Common myeloid progenitor, CD34-positive (primary cell): Measurements from ENCODE around the gene LEMD2.

Source experiments
- CTCF ChIA-PET: fragments of 350-600 bp; sonication (Branson Sonifier 250); formaldehyde crosslinking; loops from one replicate; lab custom pipeline; 2021; ENCODE audit warnings: antibody characterized with exemption; lab: Charles Lee
- POLR2A ChIA-PET: fragments of 350-600 bp; sonication (Branson Sonifier 250); formaldehyde crosslinking; loops from one replicate; lab custom pipeline; 2021; ENCODE audit warnings: antibody characterized with exemption; lab: Charles Lee
- DNase-seq, 3 donors: peaks; one replicate each; pipeline versions ENCODE4 v3.0.0 to v3.0.0-alpha.2; 2013
- H3K27ac ChIP-seq, 2 experiments: 1 replicate in 1 of 2; 2 replicates in 1 of 2; pipeline ENCODE4 v1.7.0; 2013; ENCODE audit warnings: inconsistent platforms in 2 of 2, low read length in 2 of 2, mild to moderate bottlenecking in 2 of 2, low read depth in 1 of 2, moderate library complexity in 1 of 2; ENCODE audit not compliant: severe bottlenecking in 2 of 2, insufficient read depth in 1 of 2, poor library complexity in 1 of 2
- H3K27me3 ChIP-seq, 5 experiments: replicated peaks in 2 of 5; 1 replicate in 3 of 5; 2 replicates in 2 of 5; pipeline versions ENCODE4 v1.6.1 to v1.7.0; 2013; ENCODE audit warnings: low read length in 4 of 5, mild to moderate bottlenecking in 2 of 5, moderate library complexity in 2 of 5, inconsistent platforms in 1 of 5; ENCODE audit not compliant: insufficient read depth in 5 of 5, control insufficient read depth in 4 of 5
- H3K36me3 ChIP-seq, 4 experiments: 1 replicate in 2 of 4; 2 replicates in 2 of 4; pipeline versions ENCODE4 v1.6.1 to v1.7.0; 2013; ENCODE audit warnings: low read length in 3 of 4, control low read depth in 1 of 4, mild to moderate bottlenecking in 1 of 4; ENCODE audit not compliant: control insufficient read depth in 4 of 4, insufficient read depth in 4 of 4
- H3K4me1 ChIP-seq, 4 experiments: 1 replicate in 3 of 4; 2 replicates in 1 of 4; pipeline versions ENCODE4 v1.6.1 to v1.7.1; 2013; ENCODE audit warnings: low read length in 3 of 4, mild to moderate bottlenecking in 3 of 4, control low read depth in 1 of 4, inconsistent platforms in 1 of 4, moderate library complexity in 1 of 4; ENCODE audit not compliant: control insufficient read depth in 4 of 4, insufficient read depth in 4 of 4; ENCODE audit errors: control extremely low read depth in 1 of 4
- H3K4me3 ChIP-seq, 7 experiments: 1 replicate in 4 of 7; 2 replicates in 3 of 7; pipeline versions ENCODE4 v1.5.1 to v1.7.0; 2013; ENCODE audit warnings: mild to moderate bottlenecking in 7 of 7, low read length in 6 of 7, moderate library complexity in 6 of 7, inconsistent platforms in 2 of 7, low read depth in 2 of 7, control low read depth in 1 of 7; ENCODE audit not compliant: insufficient read depth in 4 of 7, control insufficient read depth in 1 of 7; ENCODE audit errors: extremely low read depth in 1 of 7
- H3K9me3 ChIP-seq, 5 experiments: 1 replicate in 4 of 5; 2 replicates in 1 of 5; pipeline versions ENCODE4 v1.6.1 to v1.7.1; 2013; ENCODE audit warnings: low read length in 4 of 5, mild to moderate bottlenecking in 2 of 5, inconsistent platforms in 1 of 5, low read depth in 1 of 5, moderate library complexity in 1 of 5; ENCODE audit not compliant: control insufficient read depth in 4 of 5, insufficient read depth in 2 of 5; ENCODE audit errors: control extremely low read depth in 1 of 5
- WGBS: methylation state at CpG from one replicate; pipeline ENCODE4 v1.1.5; 2013; ENCODE audit not compliant: insufficient coverage; 5-methylcytosine and 5-hydroxymethylcytosine counted together

The LEMD2 gene

DNA sequence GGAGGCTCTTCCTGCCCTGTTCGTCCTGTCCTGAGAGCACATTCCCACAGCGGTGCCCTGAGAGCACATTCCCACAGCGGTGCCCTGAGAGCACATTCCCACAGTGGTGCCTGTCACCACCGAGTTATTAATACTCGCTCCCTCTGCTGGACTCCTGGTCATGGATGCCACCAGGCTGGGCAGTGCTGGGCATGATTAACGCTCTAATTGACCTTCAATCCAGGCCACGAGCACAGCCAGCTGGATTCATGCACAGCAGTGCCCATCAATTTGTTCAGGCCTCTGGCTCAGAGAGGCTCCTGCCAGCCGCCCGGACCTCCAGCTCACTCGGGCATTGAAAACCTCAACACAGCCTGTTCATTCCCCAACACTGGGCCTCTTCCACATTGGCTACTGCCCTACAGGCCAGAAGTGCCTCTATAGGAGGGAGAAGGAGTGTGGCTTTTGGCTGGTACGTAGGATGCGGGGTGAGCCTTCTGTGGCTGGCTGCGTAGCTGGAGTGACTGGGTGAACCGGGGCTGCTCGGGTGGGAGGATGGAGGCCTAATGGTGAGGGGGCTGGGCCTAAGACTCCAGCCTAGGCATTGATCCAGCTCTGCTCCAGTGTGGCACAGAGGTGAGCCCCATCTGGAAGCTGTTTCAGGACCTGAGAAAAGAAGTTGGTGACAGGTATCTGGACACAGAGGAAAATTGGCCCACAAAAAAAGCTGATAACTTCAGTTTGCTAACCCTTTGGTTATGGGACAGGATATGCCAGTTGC, 51.5 kb downstream of the LEMD2 start:
- Histone ChIP-seq H3K9me3 (no peaks in the 10 kb centered on the region), H3K27me3 (peaks cover 0 to 5% (median 0%) of the 10 kb centered on the region in 5 experiments), H3K4me1 (peaks cover 0 to 6% (median 0%) of the 10 kb centered on the region in 4 experiments), H3K27ac (no peak overlapping the region), H3K36me3 (no peaks in the 10 kb centered on the region), H3K4me3 (no peak overlapping the region)
- DNase-seq = no peak
- ChIA-PET POLR2A (no interaction called here), CTCF (interaction anchor here (0.9 to 1.2 kb wide), 4 partner anchors 24 to 287 kb away, joined by 3 to 4 read pairs (median 3); partner anchors contain the start of gene UQCC2)
- WGBS = 90% methylated on average over 15 of the region's 15 CpGs

DNA sequence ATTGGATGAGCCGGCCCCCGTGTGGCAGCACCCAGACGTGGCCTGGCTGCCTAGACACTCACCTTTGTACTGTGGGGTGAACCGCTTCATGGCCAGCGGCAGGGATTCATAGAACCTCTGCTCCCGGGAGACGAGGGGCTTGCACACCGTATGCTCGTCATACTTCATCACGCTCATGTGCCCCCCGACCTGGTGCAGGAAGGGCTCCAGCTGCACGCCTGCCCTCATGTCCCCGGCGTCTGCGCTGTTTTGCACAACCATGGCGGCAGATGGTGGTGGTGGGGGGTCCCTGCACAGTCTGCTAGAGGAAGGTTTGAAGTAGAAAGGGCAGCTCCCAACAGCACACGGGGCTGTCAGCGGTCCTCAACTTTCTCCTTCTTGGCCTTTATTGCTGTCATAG, 53.7 kb downstream of the LEMD2 start:
- H3K9me3 ChIP-seq = no peaks in the 10 kb centered on the region
- H3K4me3 ChIP-seq = no peak overlapping the region
- peak in 1 of 3 donors; percentile 4 for DNase-seq
- CTCF ChIA-PET = interaction anchor here (1.3 to 1.8 kb wide), 2 partner anchors 10 to 27 kb away, joined by 4 to 5 read pairs; no protein-coding TSS in a partner anchor
- no peak overlapping the region for H3K27ac ChIP-seq
- peaks cover 0 to 4% (median 0%) of the 10 kb centered on the region in 5 experiments for H3K27me3 ChIP-seq
- H3K36me3 ChIP-seq = no peaks in the 10 kb centered on the region
- peaks cover 0 to 6% (median 0%) of the 10 kb centered on the region in 4 experiments for H3K4me1 ChIP-seq
- WGBS = 90% methylated on average over 15 of the region's 18 CpGs
- POLR2A ChIA-PET = no interaction called here

DNA sequence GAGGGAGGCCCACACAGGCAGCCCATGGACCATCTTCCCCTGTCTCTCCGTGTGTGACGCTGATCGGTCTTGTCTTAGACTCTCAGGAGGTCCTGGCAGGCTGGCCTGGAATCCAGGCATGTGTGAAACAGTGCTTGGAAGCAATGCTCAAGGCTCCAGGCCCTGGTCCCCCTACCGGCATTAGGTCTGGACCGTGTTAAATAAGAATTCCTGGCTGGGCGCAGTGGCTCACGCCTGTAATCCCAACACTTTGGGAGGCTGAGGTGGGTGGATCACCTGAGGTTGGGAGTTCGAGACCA, 55.3 kb downstream of the LEMD2 start:
- POLR2A ChIA-PET = no interaction called here

DNA sequence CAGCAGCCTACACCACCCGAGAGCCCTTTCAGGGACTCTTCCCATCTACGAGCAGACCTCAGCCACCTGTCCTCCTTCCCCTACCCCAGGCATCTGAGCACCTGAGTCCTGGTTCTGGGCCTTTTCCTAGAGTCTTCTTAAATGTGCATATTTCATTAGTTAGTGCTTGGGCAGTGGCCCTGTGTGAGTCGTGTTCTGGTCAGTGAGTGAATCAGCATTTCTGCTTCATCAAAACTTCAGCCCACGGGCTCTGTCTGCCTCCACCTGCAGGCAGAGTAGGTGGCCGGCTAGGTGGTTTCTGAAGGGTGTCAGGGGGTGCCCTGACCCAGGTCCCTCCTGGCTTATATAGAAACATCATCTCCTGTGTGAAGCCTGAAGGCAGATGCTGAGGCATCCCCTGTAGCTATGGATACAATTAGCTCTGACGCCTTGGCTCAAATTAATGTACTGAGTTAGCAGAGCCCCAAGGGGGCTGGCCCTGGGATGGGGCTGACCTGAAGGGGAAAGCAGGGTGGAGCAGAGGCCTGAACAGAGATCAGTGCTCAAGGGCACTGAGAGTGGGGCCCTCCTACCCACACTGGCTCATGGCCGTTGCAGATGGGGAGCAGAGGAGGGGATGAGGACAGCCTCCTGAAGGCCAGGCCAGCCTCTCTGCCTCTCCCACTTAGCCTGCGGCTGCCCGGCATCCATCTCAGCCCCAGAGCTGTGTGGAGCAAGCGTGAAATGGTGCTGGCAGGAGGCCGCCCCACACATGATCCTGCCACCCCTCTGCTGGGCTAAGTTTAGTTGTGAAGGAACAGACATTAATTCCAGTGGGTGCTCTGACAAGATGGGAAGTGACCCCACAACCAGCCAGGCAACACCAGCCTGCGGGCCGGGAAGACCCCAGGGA, 55.9 kb downstream of the LEMD2 start:
- H3K36me3 ChIP-seq = no peaks in the 10 kb centered on the region
- H3K9me3 ChIP-seq = no peaks in the 10 kb centered on the region
- H3K27ac ChIP-seq = no peak overlapping the region
- no peak for DNase-seq
- no peak overlapping the region for H3K4me3 ChIP-seq
- peaks cover 0 to 4% (median 0%) of the 10 kb centered on the region in 5 experiments for H3K27me3 ChIP-seq
- H3K4me1 ChIP-seq = peaks cover 0 to 6% (median 0%) of the 10 kb centered on the region in 4 experiments
- WGBS = 95% methylated on average over 11 of the region's 13 CpGs
- POLR2A ChIA-PET = no interaction called here
- CTCF ChIA-PET = no interaction called here

More for the DNA sequence above, 55.3 kb downstream of the LEMD2 start:
- H3K4me3 ChIP-seq = no peak overlapping the region
- H3K4me1 ChIP-seq = peaks cover 0 to 6% (median 0%) of the 10 kb centered on the region in 4 experiments
- no peak for DNase-seq
- peaks cover 0 to 4% (median 0%) of the 10 kb centered on the region in 5 experiments for H3K27me3 ChIP-seq
- H3K27ac ChIP-seq = no peak overlapping the region
- H3K9me3 ChIP-seq = no peaks in the 10 kb centered on the region
- CTCF ChIA-PET = no interaction called here
- H3K36me3 ChIP-seq = no peaks in the 10 kb centered on the region
- 96% methylated on average over 8 of the region's 8 CpGs for WGBS

DNA sequence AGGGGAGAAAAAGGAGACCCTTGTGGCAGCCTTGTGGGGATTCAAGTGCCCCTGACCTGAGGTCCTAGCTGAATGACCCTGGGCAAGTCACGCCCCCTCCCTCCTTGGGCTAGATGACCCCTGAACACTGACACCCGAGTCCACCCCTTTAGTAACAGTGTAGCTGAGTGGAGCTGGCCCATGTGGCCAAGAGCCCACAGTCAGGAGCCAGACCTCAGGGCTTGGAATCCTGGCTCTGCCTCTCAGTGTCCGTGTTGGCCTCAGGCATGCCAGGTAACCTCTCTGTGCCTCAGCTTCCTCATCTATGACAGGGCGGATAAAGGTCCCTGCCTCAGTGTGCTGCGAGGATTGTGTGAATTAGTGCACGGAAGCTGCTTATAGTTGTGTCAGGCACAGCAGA, 56.5 kb downstream of the LEMD2 start:
- WGBS = 100% methylated on average over 6 of the region's 6 CpGs
- Histone ChIP-seq H3K4me3 (no peak overlapping the region), H3K36me3 (no peaks in the 10 kb centered on the region), H3K27ac (no peak overlapping the region), H3K27me3 (peaks cover 0 to 4% (median 0%) of the 10 kb centered on the region in 5 experiments), H3K9me3 (no peaks in the 10 kb centered on the region), H3K4me1 (peaks cover 0 to 6% (median 0%) of the 10 kb centered on the region in 4 experiments)
- POLR2A ChIA-PET = no interaction called here
- CTCF ChIA-PET = no interaction called here
- DNase-seq = no peak

DNA sequence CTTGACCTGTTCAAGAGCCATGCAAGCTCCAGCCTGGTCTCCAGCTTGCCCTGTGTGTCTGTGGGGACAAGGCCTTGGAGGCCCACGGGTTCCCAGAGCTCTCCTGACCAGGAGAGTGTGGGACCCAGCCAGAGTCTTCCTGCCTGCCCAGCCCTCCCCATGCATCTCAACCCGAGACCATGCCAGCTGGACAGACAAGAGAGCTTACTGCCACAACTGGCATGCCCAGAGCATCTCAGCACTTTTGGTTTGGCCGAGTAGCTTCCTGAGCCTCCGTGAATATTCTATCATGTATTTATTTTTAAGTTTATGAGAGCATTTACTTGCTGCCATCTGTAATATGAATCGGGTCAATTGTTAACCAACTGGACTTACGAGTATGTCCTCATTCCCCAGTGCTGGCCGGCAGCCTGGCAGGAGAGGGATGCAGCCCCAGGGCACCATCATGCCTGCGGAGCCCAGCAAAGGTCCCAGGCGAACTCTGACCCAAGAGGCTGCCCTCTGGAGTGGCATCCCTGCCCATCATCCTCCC, 57.1 kb downstream of the LEMD2 start:
- Histone ChIP-seq H3K36me3 (no peaks in the 10 kb centered on the region), H3K4me3 (no peak overlapping the region), H3K27me3 (peaks cover 0 to 4% (median 0%) of the 10 kb centered on the region in 5 experiments), H3K27ac (no peak overlapping the region), H3K4me1 (peaks cover 0 to 6% (median 0%) of the 10 kb centered on the region in 4 experiments), H3K9me3 (no peaks in the 10 kb centered on the region)
- ChIA-PET CTCF (interaction anchor here (0.8 to 1.0 kb wide), 2 partner anchors 11 to 26 kb away, joined by 3 read pairs; no protein-coding TSS in a partner anchor), POLR2A (no interaction called here)
- no peak for DNase-seq
- WGBS = 95% methylated on average over 5 of the region's 9 CpGs
